T-helper 17 cell (primary cell): Measurements from ENCODE around the gene PHYKPL. TPM values are rescaled to one million over a fixed set of nuclear protein-coding genes. Genes with fewer than 3 reads are reported as not detected.
A peak's percentile ranks its signal among the peaks of the same experiment; 100 is the strongest.

Experiments used
- ATAC-seq: fragments of 150-1000 bp; cut with Tn5 transposase; 2 replicates; pipeline ENCODE4 v1.10.0; 2021; ENCODE audit warnings: mild to moderate bottlenecking, moderate library complexity
- DNase-seq, 3 donors: peaks; one replicate each; pipeline versions ENCODE4 v3.0.0 to v3.0.0-alpha.2; 2020 to 2021
- H3K9me3 ChIP-seq: one replicate; pipeline ENCODE4 v1.7.0; 2013; ENCODE audit warnings: low read length, mild to moderate bottlenecking; ENCODE audit not compliant: control insufficient read depth, poor library complexity, severe bottlenecking
- H3K27ac Mint-ChIP-seq: one replicate; pipeline ENCODE4 v1.8.0; 2022; ENCODE audit warnings: mild to moderate bottlenecking, moderate library complexity, mixed read lengths
- H3K27me3 Mint-ChIP-seq: one replicate; pipeline ENCODE4 v1.8.0; 2022; ENCODE audit warnings: mixed read lengths
- H3K36me3 Mint-ChIP-seq: one replicate; pipeline ENCODE4 v1.8.0; 2022; ENCODE audit warnings: low read depth, mixed read lengths
- H3K4me1 Mint-ChIP-seq: one replicate; pipeline ENCODE4 v1.8.0; 2022; ENCODE audit warnings: mild to moderate bottlenecking, mixed read lengths
- H3K4me3 Mint-ChIP-seq: one replicate; pipeline ENCODE4 v1.8.0; 2022; ENCODE audit warnings: mild to moderate bottlenecking, moderate library complexity, mixed read lengths
- total RNA-seq, 4 donors: library from RNA in 2 of 4; stranded (reverse) in 2 of 4; gene quantifications; one replicate each; pipeline ENCODE4 v1.2.3 and lab custom pipeline; 2022 to 2026

PHYKPL gene
- total RNA-seq, 2 donors from 2014 or later: 86.9 to 107 TPM

- no peak for DNase-seq
Measured at GRCh38 chr5:178187014-178187413, 45.6 kb downstream of the PHYKPL start, which contains the start of gene GMCL2. Gene GMCL2 (minus strand): TSS chr5:178187371. CDS start chr5:178187299, 72 bp downstream.

GRCh38 chr5:178186427-178186826 is 46.2 kb downstream of the PHYKPL start:
- Mint-ChIP-seq H3K36me3 (no peaks in the 10 kb centered on the region), H3K27ac (no peak overlapping the region), H3K4me1 (peaks cover 5% of the 10 kb centered on the region), H3K4me3 (no peak overlapping the region), H3K27me3 (peaks cover 8% of the 10 kb centered on the region)
- ATAC-seq (no peak), DNase-seq (no peak)
- no peaks in the 10 kb centered on the region for H3K9me3 ChIP-seq

More at GRCh38 chr5:178187014-178187413, 45.6 kb downstream of the PHYKPL start, which contains the start of gene GMCL2:
- peaks cover 8% of the 10 kb centered on the region for H3K27me3 Mint-ChIP-seq
- ATAC-seq: no peak
- peaks cover 4% of the 10 kb centered on the region for H3K4me1 Mint-ChIP-seq
- no peak within 1 kb of the TSS for H3K4me3 Mint-ChIP-seq
- H3K36me3 Mint-ChIP-seq: no peaks in the 10 kb centered on the region
- H3K9me3 ChIP-seq: no peaks in the 10 kb centered on the region
- no peak within 1 kb of the TSS for H3K27ac Mint-ChIP-seq

GRCh38 chr5:178182158-178182876 is 50.3 kb downstream of the PHYKPL start:
- Mint-ChIP-seq H3K4me3 (no peak overlapping the region), H3K36me3 (peaks cover 2% of the 10 kb centered on the region), H3K4me1 (peaks cover 3% of the 10 kb centered on the region), H3K27me3 (peaks cover 27% of the 10 kb centered on the region), H3K27ac (no peak overlapping the region)
- ATAC-seq (no peak), DNase-seq (no peak)
- no peaks in the 10 kb centered on the region for H3K9me3 ChIP-seq

- Mint-ChIP-seq H3K27me3 (peaks cover 27% of the 10 kb centered on the region), H3K36me3 (peaks cover 2% of the 10 kb centered on the region), H3K4me3 (no peak overlapping the region), H3K27ac (no peak overlapping the region), H3K4me1 (peaks cover 3% of the 10 kb centered on the region)
- DNase-seq (no peak), ATAC-seq (no peak)
- no peaks in the 10 kb centered on the region for H3K9me3 ChIP-seq
Measured at GRCh38 chr5:178180141-178180863, 52.3 kb downstream of the PHYKPL start.

GRCh38 chr5:178177569-178177968 is 55.0 kb downstream of the PHYKPL start:
- no peak for ATAC-seq
- no peak overlapping the region for H3K27ac Mint-ChIP-seq
- H3K36me3 Mint-ChIP-seq: peaks cover 2% of the 10 kb centered on the region
- H3K9me3 ChIP-seq: no peaks in the 10 kb centered on the region
- peaks cover 27% of the 10 kb centered on the region for H3K27me3 Mint-ChIP-seq
- peaks cover 3% of the 10 kb centered on the region for H3K4me1 Mint-ChIP-seq
- no peak overlapping the region for H3K4me3 Mint-ChIP-seq
- DNase-seq: no peak

- no peak for ATAC-seq
- Mint-ChIP-seq H3K27ac (no peak overlapping the region), H3K4me3 (no peak overlapping the region), H3K4me1 (no peaks in the 10 kb centered on the region), H3K36me3 (peaks cover 2% of the 10 kb centered on the region), H3K27me3 (peaks cover 27% of the 10 kb centered on the region)
- H3K9me3 ChIP-seq: no peaks in the 10 kb centered on the region
- no peak for DNase-seq
Measured at GRCh38 chr5:178176791-178177190, 55.8 kb downstream of the PHYKPL start.

- Mint-ChIP-seq H3K27ac (no peak overlapping the region), H3K36me3 (peaks cover 2% of the 10 kb centered on the region), H3K4me1 (no peaks in the 10 kb centered on the region), H3K27me3 (peaks cover 15% of the 10 kb centered on the region), H3K4me3 (no peak overlapping the region)
- DNase-seq (no peak), ATAC-seq (no peak)
- no peaks in the 10 kb centered on the region for H3K9me3 ChIP-seq
Measured at GRCh38 chr5:178174456-178174855, 58.1 kb downstream of the PHYKPL start.

- Mint-ChIP-seq H3K4me3 (no peak overlapping the region), H3K27ac (no peak overlapping the region), H3K4me1 (peaks cover 2% of the 10 kb centered on the region), H3K36me3 (no peaks in the 10 kb centered on the region), H3K27me3 (peaks cover 9% of the 10 kb centered on the region)
- no peak for DNase-seq
- no peak for ATAC-seq
- no peaks in the 10 kb centered on the region for H3K9me3 ChIP-seq
Measured at GRCh38 chr5:178170455-178170854, 62.1 kb downstream of the PHYKPL start.

- DNase-seq: no peak
Measured at GRCh38 chr5:178165581-178165980, 67.0 kb downstream of the PHYKPL start.

GRCh38 chr5:178163772-178164735 is 68.5 kb downstream of the PHYKPL start:
- Mint-ChIP-seq H3K27me3 (peaks cover 25% of the 10 kb centered on the region), H3K27ac (no peak overlapping the region), H3K4me3 (peak overlapping the region; percentile 61), H3K4me1 (peaks cover 10% of the 10 kb centered on the region), H3K36me3 (no peaks in the 10 kb centered on the region)
- peak; percentile 81 to 97 (median 83) for DNase-seq
- peak; percentile 100 for ATAC-seq
- no peaks in the 10 kb centered on the region for H3K9me3 ChIP-seq

More at GRCh38 chr5:178165581-178165980, 67.0 kb downstream of the PHYKPL start:
- H3K36me3 Mint-ChIP-seq: no peaks in the 10 kb centered on the region
- peaks cover 10% of the 10 kb centered on the region for H3K4me1 Mint-ChIP-seq
- no peak overlapping the region for H3K4me3 Mint-ChIP-seq
- peaks cover 31% of the 10 kb centered on the region for H3K27me3 Mint-ChIP-seq
- no peak for ATAC-seq
- no peak overlapping the region for H3K27ac Mint-ChIP-seq
- H3K9me3 ChIP-seq: no peaks in the 10 kb centered on the region

GRCh38 chr5:178162481-178162880 is 70.1 kb downstream of the PHYKPL start:
- ATAC-seq: no peak
- no peak for DNase-seq
- Mint-ChIP-seq H3K4me1 (peaks cover 10% of the 10 kb centered on the region), H3K4me3 (no peak overlapping the region), H3K36me3 (no peaks in the 10 kb centered on the region), H3K27ac (peak overlapping the region; percentile 34), H3K27me3 (peaks cover 22% of the 10 kb centered on the region)
- no peaks in the 10 kb centered on the region for H3K9me3 ChIP-seq

GRCh38 chr5:178160176-178160575 is 72.4 kb downstream of the PHYKPL start:
- DNase-seq: no peak
- no peak overlapping the region for H3K27ac Mint-ChIP-seq
- peaks cover 22% of the 10 kb centered on the region for H3K27me3 Mint-ChIP-seq
- no peak overlapping the region for H3K4me3 Mint-ChIP-seq
- peaks cover 8% of the 10 kb centered on the region for H3K4me1 Mint-ChIP-seq
- ATAC-seq: no peak
- H3K9me3 ChIP-seq: no peaks in the 10 kb centered on the region
- no peaks in the 10 kb centered on the region for H3K36me3 Mint-ChIP-seq
